Measurements from ENCODE around the gene ARID5A. TPM values are rescaled to one million over a fixed set of nuclear protein-coding genes. Genes with fewer than 3 reads are reported as not detected.

The ARID5A gene
- total and polyA plus RNA-seq, 10 of the 15 experiments (the other 5 are each of a cell fraction or from before 2014, with no cell fraction given): 0.76 to 87.1 (median 37.6) TPM

DNA sequence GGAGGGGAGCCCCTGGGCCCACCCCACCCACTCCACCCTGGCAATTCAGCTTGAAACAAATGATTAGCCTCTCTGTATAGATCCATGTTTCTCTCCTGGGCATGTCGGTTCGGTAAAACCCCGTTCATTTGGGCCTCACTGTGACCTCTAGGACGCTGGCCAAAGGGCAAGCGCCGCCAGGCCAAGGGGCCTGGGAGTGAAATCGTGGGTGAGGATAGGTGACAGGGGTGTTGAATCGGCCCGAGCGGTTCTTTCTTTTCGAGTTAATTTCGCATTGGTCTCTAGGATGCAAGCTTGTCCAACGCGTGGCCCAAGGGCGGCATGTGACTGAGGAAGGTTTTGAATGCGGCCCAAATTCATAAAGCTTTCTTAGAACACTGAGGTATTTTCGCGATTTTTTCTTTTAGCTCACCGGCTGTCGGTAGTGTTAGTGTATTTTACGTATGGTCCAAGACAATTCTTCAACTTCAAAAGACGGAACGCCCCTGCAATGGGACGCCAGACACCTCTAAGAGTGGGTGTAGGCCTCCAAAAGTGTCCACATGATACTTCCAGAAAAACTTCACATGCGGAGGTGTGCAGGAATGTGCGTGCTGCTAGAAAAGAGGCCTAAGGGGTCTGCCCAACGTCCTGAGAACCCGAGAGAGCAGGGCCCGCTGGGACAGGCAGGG, 9.8 kb upstream of the ARID5A start (continued):
- TF ChIP-seq, protein P1, sequence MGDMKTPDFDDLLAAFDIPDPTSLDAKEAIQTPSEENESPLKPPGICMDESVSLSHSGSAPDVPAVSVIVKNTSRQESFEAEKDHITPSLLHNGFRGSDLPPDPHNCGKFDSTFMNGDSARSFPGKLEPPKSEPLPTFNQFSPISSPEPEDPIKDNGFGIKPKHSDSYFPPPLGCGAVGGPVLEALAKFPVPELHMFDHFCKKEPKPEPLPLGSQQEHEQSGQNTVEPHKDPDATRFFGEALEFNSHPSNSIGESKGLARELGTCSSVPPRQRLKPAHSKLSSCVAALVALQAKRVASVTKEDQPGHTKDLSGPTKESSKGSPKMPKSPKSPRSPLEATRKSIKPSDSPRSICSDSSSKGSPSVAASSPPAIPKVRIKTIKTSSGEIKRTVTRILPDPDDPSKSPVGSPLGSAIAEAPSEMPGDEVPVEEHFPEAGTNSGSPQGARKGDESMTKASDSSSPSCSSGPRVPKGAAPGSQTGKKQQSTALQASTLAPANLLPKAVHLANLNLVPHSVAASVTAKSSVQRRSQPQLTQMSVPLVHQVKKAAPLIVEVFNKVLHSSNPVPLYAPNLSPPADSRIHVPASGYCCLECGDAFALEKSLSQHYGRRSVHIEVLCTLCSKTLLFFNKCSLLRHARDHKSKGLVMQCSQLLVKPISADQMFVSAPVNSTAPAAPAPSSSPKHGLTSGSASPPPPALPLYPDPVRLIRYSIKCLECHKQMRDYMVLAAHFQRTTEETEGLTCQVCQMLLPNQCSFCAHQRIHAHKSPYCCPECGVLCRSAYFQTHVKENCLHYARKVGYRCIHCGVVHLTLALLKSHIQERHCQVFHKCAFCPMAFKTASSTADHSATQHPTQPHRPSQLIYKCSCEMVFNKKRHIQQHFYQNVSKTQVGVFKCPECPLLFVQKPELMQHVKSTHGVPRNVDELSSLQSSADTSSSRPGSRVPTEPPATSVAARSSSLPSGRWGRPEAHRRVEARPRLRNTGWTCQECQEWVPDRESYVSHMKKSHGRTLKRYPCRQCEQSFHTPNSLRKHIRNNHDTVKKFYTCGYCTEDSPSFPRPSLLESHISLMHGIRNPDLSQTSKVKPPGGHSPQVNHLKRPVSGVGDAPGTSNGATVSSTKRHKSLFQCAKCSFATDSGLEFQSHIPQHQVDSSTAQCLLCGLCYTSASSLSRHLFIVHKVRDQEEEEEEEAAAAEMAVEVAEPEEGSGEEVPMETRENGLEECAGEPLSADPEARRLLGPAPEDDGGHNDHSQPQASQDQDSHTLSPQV (IDR thresholded peaks at IDR 0.05): 0 out of 2 replicates have a peak, but pooled peaks have one; percentile 22
- TF ChIP-seq CBX5 (IDR thresholded peaks at IDR 0.05; ENCODE audit: low read depth): peak; percentile 48; the same call in 1 of the 2 replicates
- TF ChIP-seq, protein P2, sequence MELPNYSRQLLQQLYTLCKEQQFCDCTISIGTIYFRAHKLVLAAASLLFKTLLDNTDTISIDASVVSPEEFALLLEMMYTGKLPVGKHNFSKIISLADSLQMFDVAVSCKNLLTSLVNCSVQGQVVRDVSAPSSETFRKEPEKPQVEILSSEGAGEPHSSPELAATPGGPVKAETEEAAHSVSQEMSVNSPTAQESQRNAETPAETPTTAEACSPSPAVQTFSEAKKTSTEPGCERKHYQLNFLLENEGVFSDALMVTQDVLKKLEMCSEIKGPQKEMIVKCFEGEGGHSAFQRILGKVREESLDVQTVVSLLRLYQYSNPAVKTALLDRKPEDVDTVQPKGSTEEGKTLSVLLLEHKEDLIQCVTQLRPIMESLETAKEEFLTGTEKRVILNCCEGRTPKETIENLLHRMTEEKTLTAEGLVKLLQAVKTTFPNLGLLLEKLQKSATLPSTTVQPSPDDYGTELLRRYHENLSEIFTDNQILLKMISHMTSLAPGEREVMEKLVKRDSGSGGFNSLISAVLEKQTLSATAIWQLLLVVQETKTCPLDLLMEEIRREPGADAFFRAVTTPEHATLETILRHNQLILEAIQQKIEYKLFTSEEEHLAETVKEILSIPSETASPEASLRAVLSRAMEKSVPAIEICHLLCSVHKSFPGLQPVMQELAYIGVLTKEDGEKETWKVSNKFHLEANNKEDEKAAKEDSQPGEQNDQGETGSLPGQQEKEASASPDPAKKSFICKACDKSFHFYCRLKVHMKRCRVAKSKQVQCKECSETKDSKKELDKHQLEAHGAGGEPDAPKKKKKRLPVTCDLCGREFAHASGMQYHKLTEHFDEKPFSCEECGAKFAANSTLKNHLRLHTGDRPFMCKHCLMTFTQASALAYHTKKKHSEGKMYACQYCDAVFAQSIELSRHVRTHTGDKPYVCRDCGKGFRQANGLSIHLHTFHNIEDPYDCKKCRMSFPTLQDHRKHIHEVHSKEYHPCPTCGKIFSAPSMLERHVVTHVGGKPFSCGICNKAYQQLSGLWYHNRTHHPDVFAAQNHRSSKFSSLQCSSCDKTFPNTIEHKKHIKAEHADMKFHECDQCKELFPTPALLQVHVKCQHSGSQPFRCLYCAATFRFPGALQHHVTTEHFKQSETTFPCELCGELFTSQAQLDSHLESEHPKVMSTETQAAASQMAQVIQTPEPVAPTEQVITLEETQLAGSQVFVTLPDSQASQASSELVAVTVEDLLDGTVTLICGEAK (IDR thresholded peaks at IDR 0.05; ENCODE audit: borderline replicate concordance): peak; percentile 42; the same call in 1 of the 2 replicates

Data from GM12878 (cell line).